OCI-LY1 (cell line): ENCODE measurements around the gene AMIGO3.

Experiments used
- EZH2 ChIP-seq: fragments of 200-600 bp; sonication (generic), shearing (Covaris generic); IDR thresholded peaks from 2 replicates; pipeline ENCODE4 v1.8.0; 2017; ENCODE audit warnings: borderline replicate concordance, mixed run types, mild to moderate bottlenecking, antibody characterized with exemption, low read length, moderate library complexity, mixed read lengths
- TF ChIP-seq, protein P1 (sequence below): fragments of 200-600 bp; sonication (generic), shearing (Covaris generic); IDR thresholded peaks from 2 replicates; pipeline ENCODE4 v1.5.1; 2017; ENCODE audit warnings: mild to moderate bottlenecking, antibody characterized with exemption, low read length, moderate library complexity, mixed read lengths

- TF ChIP-seq, protein P1, sequence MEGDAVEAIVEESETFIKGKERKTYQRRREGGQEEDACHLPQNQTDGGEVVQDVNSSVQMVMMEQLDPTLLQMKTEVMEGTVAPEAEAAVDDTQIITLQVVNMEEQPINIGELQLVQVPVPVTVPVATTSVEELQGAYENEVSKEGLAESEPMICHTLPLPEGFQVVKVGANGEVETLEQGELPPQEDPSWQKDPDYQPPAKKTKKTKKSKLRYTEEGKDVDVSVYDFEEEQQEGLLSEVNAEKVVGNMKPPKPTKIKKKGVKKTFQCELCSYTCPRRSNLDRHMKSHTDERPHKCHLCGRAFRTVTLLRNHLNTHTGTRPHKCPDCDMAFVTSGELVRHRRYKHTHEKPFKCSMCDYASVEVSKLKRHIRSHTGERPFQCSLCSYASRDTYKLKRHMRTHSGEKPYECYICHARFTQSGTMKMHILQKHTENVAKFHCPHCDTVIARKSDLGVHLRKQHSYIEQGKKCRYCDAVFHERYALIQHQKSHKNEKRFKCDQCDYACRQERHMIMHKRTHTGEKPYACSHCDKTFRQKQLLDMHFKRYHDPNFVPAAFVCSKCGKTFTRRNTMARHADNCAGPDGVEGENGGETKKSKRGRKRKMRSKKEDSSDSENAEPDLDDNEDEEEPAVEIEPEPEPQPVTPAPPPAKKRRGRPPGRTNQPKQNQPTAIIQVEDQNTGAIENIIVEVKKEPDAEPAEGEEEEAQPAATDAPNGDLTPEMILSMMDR = no peak
- no peak for TF ChIP-seq EZH2
These were observed 14.9 kb downstream of the AMIGO3 start for GRCh38 chr3:49704629-49705028.
